ENCODE results near the gene MYO1D.

- TF ChIP-seq BHLHE40 (IDR thresholded peaks at IDR 0.05; ENCODE audit: borderline replicate concordance) (no peak), FOXA1 (IDR thresholded peaks at IDR 0.05) (no peak), TARDBP (IDR thresholded peaks at IDR 0.05) (no peak), HDGF (IDR thresholded peaks at IDR 0.05; ENCODE audit: borderline replicate concordance) (no peak), SUZ12 (IDR thresholded peaks at IDR 0.05) (no peak)
Observed at GRCh38 chr17:32759476-32759875, 117.4 kb downstream of the MYO1D start.
